Panc1 (cell line): ENCODE measurements around the gene TMEM175.

Experiments used
- POLR2AphosphoS5 ChIP-seq: IDR thresholded peaks from 2 replicates; pipeline ENCODE4 v1.6.1; 2012; ENCODE audit warnings: mild to moderate bottlenecking, low read depth, low read length, moderate library complexity
- SIN3A ChIP-seq: IDR thresholded peaks from 2 replicates; pipeline ENCODE4 v1.6.1; 2012; ENCODE audit warnings: low read depth, mild to moderate bottlenecking, low read length, moderate library complexity, borderline replicate concordance; ENCODE audit not compliant: insufficient read depth
- TCF7L2 ChIP-seq: IDR thresholded peaks from 2 replicates; pipeline ENCODE4 v1.6.1; 2011; ENCODE audit warnings: mild to moderate bottlenecking, low read depth, low read length, inconsistent platforms
- TF ChIP-seq, protein P1 (sequence below): fragments of 450-650 bp; IDR thresholded peaks from 2 replicates; pipeline ENCODE4 v1.5.1; 2017; ENCODE audit warnings: mild to moderate bottlenecking
- TF ChIP-seq, protein P2 (sequence below), 2 experiments: IDR thresholded peaks; 2 replicates each; pipeline ENCODE4 v1.6.1; 2011 to 2012; ENCODE audit warnings: low read depth in 2 of 2, control low read depth in 1 of 2, low read length in 1 of 2, mild to moderate bottlenecking in 1 of 2, moderate library complexity in 1 of 2; ENCODE audit not compliant: insufficient read depth in 1 of 2

DNA sequence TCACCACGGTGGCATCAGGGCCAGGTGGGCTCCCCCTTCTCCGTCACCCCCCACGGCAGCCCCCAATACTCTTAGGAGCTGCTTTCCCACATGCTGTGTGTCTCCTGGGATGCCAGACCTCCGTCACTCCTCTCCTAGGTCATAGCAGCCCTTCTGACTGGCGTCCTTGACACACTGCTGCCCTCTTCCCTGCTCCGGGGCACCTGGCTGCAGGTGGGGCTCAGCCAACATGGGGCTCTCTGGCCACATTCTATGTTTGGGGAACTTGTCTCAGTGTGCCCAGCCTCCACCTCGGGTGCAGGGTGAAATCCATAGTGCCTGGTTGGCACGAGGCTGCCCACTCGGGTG lies 13.8 kb downstream of the TMEM175 start:
- TF ChIP-seq, protein P1, sequence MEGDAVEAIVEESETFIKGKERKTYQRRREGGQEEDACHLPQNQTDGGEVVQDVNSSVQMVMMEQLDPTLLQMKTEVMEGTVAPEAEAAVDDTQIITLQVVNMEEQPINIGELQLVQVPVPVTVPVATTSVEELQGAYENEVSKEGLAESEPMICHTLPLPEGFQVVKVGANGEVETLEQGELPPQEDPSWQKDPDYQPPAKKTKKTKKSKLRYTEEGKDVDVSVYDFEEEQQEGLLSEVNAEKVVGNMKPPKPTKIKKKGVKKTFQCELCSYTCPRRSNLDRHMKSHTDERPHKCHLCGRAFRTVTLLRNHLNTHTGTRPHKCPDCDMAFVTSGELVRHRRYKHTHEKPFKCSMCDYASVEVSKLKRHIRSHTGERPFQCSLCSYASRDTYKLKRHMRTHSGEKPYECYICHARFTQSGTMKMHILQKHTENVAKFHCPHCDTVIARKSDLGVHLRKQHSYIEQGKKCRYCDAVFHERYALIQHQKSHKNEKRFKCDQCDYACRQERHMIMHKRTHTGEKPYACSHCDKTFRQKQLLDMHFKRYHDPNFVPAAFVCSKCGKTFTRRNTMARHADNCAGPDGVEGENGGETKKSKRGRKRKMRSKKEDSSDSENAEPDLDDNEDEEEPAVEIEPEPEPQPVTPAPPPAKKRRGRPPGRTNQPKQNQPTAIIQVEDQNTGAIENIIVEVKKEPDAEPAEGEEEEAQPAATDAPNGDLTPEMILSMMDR: no peak
- TF ChIP-seq TCF7L2 (no peak), POLR2AphosphoS5 (no peak), SIN3A (no peak)
- TF ChIP-seq, protein P2, sequence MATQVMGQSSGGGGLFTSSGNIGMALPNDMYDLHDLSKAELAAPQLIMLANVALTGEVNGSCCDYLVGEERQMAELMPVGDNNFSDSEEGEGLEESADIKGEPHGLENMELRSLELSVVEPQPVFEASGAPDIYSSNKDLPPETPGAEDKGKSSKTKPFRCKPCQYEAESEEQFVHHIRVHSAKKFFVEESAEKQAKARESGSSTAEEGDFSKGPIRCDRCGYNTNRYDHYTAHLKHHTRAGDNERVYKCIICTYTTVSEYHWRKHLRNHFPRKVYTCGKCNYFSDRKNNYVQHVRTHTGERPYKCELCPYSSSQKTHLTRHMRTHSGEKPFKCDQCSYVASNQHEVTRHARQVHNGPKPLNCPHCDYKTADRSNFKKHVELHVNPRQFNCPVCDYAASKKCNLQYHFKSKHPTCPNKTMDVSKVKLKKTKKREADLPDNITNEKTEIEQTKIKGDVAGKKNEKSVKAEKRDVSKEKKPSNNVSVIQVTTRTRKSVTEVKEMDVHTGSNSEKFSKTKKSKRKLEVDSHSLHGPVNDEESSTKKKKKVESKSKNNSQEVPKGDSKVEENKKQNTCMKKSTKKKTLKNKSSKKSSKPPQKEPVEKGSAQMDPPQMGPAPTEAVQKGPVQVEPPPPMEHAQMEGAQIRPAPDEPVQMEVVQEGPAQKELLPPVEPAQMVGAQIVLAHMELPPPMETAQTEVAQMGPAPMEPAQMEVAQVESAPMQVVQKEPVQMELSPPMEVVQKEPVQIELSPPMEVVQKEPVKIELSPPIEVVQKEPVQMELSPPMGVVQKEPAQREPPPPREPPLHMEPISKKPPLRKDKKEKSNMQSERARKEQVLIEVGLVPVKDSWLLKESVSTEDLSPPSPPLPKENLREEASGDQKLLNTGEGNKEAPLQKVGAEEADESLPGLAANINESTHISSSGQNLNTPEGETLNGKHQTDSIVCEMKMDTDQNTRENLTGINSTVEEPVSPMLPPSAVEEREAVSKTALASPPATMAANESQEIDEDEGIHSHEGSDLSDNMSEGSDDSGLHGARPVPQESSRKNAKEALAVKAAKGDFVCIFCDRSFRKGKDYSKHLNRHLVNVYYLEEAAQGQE (IDR thresholded peaks at IDR 0.05; ENCODE audit: insufficient read depth in 1 of 2, low read depth in 2 of 2, low read length in 1 of 2): no peak
